SK-N-DZ (cell line): Measurements from ENCODE around the gene CASKIN1. TPM values are rescaled to one million over a fixed set of nuclear protein-coding genes. Genes with fewer than 3 reads are reported as not detected.
"Not testable (repeated sequence)": the region's sequence is repeated elsewhere in the genome, so short reads cannot be mapped to it uniquely, and the experiment has no call there.

Experiments
- DNase-seq: peaks from one replicate; pipeline ENCODE4 v3.0.0-alpha.2; 2015; ENCODE audit warnings: low spot score
- polyA plus RNA-seq, 2 experiments: library from polyadenylated mRNA; depleted of rRNA; stranded (reverse); fragments of >200 nt; gene quantifications; 2 replicates each; pipeline ENCODE4 v1.2.3, GENCODE V29; 2014

Gene CASKIN1, protein sequence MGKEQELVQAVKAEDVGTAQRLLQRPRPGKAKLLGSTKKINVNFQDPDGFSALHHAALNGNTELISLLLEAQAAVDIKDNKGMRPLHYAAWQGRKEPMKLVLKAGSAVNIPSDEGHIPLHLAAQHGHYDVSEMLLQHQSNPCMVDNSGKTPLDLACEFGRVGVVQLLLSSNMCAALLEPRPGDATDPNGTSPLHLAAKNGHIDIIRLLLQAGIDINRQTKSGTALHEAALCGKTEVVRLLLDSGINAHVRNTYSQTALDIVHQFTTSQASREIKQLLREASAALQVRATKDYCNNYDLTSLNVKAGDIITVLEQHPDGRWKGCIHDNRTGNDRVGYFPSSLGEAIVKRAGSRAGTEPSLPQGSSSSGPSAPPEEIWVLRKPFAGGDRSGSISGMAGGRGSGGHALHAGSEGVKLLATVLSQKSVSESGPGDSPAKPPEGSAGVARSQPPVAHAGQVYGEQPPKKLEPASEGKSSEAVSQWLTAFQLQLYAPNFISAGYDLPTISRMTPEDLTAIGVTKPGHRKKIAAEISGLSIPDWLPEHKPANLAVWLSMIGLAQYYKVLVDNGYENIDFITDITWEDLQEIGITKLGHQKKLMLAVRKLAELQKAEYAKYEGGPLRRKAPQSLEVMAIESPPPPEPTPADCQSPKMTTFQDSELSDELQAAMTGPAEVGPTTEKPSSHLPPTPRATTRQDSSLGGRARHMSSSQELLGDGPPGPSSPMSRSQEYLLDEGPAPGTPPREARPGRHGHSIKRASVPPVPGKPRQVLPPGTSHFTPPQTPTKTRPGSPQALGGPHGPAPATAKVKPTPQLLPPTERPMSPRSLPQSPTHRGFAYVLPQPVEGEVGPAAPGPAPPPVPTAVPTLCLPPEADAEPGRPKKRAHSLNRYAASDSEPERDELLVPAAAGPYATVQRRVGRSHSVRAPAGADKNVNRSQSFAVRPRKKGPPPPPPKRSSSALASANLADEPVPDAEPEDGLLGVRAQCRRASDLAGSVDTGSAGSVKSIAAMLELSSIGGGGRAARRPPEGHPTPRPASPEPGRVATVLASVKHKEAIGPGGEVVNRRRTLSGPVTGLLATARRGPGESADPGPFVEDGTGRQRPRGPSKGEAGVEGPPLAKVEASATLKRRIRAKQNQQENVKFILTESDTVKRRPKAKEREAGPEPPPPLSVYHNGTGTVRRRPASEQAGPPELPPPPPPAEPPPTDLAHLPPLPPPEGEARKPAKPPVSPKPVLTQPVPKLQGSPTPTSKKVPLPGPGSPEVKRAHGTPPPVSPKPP (N-terminal part only)
- 4.7 and 4.8 TPM in 2 replicates for polyA plus RNA-seq (2014; cell fraction: cytosol; rRNA removed)
- 28.7 and 32.8 TPM in 2 replicates for polyA plus RNA-seq (2014; cell fraction: nucleus; rRNA removed)

DNA sequence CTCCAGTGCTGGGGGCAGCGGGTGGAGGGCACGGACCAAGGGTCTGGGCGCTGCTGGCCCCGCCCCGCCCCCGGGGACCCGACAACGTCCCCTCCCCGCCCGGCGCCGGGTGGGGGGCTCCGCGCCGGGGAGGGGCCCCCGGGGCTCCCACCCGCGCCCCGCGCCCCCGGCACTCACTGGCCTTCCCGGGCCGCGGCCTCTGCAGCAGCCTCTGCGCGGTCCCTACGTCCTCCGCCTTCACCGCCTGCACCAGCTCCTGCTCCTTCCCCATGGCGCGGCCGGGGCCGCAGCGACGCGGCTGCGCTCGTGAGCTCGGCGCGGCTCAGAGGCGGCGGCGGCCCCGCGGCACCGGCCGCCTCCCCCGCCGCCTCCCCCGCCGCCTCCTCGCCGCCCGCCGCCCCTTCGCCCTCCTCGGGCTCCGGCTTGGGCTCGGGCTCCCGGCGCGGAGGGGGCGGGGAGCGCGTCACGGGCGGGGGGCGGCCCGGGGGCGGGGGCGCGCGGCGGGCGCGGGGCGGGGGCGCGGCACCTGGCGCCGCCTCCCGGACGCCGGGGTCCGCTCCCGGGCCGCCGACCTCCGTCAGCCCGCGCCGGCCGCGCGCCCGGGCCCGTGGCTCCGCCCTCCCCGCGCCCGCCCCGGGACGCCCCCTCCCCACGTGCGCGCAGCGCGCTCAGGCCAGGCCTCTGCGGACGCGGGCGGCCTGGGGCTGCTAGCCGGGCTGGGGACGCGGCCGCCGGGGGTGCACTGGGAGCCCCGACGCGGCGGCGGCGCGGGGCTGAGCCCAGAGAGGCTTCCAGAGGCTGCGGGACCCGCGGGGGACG, at the start of gene CASKIN1:
Gene CASKIN1, minus strand, starts transcription at position 444 of the 819 bp plus-strand sequence. Its CDS starts 173 bp downstream, at position 271.
- no peak for DNase-seq

DNA sequence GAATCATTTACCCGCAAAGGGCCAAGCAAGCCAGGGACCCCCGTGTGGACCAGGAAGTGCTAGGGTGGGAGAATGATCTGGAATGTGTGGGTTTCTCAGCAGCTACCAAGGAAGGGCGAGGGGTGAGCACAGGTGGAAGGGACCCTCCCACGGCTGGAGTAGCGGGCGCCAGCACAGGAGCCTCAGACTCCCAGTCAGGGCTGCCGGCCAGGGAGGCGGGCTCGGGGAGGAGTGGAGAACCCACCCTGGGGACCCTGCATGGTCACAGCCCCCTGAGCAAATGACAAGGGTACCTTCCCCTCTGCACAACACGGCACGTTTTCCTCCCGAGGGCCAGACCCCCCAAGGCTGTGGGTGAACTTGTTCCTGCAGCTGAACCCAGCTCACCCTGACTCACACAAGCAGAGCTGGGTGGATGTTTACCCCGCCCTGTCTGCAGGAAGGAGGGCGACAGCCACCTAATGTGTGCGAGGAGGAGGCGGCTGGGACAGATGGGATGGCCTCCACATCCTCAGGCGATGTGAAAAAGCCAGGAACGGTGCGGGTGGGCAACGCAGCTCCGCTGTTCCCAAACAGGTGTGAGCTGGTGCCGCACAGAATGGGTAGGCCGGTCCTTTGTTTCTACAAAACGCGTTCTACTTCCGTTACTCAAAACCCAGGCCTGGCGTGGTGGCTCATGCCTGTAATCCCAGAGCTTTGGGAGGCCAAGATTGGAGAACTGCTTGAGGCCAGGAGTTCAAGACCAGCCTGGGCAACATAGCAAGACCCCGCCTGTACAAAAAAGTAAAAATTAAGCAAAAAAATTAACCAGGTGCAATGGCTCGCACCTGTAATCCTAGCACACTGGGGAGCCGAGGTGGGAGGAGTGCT, 48.8 kb upstream of the CASKIN1 start:
- no peak for DNase-seq

DNA sequence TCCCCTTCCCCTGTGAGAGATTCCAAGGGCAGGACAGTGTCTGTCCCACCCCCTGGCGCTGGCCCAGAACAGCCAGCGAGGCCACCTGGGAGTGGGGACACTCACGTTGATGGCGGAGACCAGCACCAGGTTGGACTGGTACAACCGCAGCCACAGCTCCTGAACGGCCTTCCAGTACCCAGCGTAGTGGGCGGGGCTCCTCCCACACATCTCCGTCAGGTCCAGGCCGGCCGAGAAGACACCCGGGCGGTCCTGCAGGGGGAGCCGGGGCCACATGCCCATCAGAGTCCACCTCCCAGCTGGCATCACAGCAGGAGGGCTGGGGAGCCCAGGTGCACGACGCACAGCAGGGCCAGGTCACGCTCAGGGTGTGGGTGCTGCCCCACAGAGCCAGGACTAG, 47.9 kb upstream of the CASKIN1 start:
- DNase-seq = no peak

DNA sequence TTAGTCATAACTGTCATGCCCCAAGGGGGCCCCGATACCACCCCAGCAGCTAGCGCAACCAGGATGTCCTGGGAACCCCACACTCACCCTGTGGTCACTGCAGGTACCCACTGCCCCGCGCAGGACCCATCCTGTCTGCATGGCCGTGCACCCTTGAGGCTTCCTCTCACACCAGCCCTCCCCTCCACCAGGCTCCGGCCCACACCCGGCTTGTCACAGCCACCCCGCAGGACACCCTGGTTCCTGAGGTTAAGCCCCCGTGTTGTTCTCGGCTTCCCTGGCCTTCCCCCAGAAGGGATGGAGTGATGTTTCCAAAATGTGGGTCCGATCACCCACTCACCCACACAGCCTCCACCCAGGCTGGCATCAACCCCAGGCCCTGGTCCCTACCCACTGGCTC, 47.4 kb upstream of the CASKIN1 start:
- DNase-seq = no peak

DNA sequence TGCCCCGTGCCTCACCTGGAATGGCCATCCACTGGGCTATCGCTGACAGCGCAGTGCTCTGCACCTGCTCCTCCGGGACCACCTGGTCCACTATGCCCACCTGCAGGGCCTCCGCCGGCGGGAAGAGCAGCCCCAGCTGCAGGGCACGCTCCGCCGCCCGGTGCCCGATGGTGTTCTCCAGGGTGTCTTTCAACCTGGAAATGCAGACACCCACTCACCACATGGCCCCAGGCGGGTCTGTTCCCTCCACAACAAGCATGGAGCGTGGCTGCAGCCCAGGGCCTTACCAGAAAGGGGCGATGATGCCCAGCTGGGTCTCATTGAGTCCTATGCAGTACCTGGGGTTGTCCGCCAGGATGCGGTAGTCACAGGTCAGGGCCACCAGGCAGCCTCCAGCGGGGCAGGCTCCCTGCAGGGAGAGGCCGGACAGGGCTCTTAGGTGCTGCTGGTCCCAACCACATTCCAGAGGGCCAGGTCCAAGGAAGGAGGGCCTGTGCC, 46.7 kb upstream of the CASKIN1 start:
- DNase-seq = no peak

DNA sequence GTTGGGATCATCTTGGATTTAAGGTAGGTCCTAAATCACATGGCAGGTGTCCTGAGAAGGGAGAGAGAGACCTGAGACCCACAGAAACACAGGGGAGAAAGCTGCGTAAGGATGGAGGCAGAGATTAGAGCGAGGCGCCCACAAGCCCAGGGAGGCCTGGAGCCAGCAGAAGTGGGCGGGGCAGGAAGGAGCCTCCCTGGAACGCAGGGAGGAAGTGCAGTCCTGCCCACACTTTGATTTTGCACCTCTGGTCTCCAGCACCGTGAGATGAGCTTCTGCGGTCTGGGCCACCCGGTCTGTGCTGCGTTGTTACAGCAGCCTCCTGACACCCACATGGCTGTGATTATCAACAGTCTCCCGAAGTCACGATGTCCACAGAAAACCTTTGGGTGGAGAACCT, 46.2 kb upstream of the CASKIN1 start:
- DNase-seq = no peak

DNA sequence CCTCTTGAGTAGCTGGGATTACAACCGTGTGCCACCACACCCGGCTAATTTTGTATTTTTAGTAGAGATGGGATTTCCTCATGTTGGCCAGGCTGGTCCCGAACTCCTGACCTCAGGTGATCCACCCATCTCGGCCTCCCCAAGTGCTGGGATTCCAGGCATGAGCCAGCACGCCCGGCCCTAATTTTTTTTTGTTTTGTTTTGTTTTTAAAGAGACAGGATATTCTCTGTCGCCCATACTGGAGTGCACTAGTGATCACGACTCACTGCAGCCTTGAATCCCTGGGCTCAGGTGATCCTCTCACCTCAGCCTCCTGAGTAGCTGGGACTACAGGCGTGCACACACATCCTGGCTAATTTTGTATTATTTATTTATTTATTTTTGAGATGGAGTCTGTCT, 43.9 kb upstream of the CASKIN1 start:
- not testable (repeated sequence) for DNase-seq

DNA sequence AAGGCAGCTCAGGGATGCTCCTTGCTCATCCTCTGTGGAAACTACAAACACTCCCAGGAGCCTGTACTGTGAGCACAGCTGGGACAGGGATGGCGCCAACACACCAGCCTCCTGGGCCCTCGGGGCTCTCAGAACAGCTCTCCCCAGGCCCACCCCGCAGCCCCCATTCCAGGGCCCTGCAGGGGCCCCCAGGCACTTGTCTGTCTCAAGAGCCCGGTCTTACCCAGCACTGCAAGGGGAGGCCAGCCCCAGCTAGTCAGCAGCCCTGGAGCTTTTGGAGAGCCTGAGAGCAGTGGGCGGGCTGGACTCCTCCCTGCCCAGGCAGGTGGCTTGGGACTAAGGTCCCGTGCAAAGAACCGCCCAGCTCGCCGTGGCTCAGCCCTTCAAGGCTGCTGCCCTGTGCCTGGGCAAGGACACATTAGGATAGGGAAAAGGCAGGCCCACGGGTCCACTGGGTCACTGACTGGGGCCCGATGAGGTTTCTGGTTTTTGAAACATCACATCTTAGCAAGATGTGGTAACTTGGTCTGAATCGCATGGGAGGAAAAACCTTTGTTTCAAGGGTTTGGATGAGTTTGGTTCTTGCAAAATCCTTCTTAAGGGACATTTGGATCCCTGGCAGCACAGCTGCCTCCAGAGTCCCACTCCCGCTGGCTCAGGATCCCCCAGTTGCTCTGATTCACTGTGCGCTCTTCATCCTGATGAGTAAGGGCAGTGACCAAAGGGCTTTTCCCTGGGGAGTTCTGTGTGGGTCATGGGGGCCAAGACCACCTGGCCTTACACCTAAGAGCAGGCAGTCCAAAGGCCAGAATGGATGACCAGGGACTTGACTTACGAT, 42.7 kb upstream of the CASKIN1 start:
- DNase-seq = no peak

DNA sequence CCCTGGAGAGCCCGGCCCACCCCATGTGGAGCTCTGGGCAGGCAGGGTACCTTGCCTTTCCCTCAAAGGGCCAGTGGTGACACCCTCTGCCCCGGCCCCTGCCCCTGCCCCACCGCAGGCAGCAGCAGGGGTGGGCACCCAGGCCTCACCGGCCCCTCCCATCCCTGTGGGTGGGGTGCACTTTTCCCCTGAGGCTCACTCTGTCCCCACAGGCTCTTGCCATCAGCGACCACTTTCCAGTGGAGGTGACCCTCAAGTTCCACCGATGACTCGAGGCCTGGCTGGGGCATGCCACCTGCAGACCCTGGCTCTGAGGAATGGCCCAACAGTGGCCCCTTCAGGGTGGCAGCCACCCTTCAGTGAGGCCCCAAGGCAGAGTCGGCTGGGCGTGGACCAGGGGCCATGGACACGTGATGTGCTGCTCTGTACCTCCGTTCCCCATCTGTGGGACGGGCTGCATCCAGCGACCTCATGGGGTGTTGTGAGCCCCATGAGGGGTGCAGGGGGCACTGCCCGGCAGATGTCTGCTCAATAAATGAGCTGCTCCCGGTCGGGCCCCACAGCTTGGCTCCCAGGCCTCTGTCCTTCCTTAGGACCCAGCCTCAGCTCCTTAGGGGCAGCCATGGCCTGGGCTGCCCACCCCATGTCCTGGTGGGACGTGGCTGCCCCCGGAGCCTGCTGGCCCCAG, 41.9 kb upstream of the CASKIN1 start:
- no peak for DNase-seq

DNA sequence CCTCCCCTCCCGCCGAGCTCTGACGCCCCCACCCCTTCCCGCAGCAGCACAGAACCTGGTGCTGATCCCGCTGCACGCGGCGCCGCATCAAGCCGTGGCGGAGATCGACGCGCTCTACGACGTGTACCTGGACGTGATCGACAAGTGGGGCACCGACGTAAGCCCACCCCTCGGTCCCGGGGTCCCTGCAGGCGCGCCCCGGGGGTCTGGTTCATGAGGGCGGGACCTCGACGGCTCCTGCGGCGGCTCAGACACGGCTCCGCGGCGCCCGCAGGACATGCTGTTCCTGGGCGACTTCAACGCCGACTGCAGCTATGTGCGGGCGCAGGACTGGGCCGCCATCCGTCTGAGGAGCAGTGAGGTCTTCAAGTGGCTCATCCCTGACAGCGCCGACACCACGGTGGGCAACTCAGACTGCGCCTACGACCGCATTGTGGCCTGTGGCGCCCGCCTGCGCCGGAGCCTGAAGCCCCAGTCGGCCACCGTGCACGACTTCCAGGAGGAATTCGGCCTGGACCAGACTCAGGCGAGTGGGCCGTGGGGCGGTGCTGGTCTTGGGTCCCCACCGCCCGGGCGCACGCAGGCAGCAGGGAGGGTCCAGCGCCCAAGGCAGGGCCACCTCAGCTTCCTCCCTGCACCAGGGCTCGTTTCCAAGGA, 41.2 kb upstream of the CASKIN1 start:
- no peak for DNase-seq

DNA sequence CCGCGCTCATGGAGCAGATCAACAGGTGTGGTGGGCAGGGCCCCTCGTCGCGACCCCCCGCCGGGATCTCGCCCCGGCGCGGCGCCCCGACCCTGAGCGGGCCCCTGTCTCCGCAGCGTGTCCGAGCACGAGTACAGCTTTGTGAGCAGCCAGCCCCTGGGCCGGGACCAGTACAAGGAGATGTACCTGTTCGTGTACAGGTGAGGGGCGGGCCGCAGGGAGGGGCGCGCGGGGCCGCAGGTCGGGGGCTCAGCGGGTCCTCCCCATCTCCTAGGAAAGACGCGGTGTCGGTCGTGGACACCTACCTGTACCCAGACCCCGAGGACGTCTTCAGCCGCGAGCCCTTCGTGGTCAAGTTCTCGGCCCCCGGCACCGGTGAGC, 40.7 kb upstream of the CASKIN1 start:
- no peak for DNase-seq

DNA sequence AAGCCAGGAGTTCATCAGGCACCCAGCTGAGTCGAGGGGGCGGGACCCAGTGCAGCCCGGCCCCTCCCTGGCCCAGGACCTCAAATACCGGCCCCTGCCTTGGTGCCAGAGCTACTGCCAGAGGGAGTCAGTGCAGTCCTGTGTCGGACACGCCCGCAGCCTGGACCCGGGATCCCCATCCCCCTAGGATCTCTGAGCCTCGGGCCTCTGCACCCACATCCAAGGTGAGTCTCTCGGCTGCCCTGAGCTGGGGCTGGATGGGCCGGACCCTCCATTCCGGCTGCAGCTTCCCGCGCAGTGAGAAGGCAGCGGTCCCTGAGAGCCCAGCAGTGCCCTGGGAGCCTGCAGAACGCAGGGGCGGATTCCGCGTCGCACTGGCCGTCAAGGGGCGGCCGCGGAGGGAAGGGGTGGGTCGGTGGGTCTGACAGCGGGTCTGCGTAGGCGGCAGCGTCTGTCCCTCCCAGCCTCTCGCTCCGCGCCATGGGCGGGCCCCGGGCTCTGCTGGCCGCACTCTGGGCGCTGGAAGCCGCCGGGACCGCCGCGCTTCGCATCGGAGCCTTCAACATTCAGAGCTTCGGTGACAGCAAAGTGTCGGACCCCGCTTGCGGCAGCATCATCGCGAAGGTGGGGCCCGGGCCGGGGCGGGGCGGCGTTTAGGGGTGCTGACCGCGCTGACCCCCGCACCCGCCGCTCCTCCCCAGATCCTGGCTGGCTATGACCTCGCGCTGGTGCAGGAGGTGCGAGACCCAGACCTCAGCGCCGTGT, 40.1 kb upstream of the CASKIN1 start, which contains the start of gene DNASE1L2:
Gene DNASE1L2, plus strand, starts transcription at position 108 of the 765 bp plus-strand sequence. Its CDS starts 373 bp downstream, at position 481.
- no peak for DNase-seq

DNA sequence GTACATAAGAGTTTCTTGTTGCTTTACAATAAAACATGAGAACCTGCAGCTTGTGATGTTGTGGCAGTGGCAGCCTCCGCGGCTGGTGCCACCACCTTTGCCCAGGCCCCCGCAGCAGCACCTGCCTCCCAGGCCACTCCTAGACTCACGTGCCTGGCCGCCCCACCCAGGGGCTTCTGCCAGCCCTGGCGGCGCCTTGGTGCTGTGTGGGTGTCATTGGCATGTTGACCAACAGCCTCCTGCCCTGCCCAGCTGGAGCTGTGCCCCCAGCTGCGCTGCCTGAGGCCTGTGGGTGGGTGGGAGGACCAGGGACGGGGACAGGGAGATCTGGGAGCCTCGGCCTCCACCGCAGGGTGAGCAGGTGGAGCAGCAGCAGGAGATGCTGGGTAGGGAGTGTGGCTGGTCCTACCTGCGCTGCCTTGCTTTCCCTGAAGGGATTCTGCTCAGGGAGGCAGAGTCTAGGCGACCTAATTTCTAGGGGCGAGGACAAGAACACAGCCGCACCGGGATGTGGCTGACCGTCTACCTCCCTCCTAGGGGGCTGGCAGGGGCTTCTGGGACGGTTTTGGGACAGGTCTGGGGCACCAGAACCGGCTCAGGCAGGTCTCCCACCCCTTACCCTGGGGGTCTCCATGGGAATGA, 39.4 kb upstream of the CASKIN1 start:
- DNase-seq = no peak

DNA sequence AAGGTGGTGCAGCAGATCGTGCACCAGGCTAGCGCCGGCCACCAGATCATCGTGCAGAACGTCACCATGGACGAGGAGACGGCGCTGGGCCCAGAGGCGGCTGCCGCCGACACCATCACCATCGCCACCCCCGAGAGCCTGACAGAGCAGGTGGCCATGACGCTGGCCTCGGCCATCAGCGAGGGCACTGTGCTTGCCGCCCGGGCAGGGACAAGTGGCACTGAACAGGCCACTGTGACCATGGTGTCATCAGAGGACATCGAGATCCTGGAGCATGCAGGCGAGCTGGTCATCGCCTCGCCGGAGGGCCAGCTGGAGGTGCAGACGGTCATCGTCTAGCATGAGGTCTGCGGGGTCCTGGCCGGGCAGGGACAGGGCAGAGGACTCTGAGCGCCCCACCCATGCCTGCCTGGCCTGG, 38.8 kb upstream of the CASKIN1 start:
- DNase-seq = no peak

DNA sequence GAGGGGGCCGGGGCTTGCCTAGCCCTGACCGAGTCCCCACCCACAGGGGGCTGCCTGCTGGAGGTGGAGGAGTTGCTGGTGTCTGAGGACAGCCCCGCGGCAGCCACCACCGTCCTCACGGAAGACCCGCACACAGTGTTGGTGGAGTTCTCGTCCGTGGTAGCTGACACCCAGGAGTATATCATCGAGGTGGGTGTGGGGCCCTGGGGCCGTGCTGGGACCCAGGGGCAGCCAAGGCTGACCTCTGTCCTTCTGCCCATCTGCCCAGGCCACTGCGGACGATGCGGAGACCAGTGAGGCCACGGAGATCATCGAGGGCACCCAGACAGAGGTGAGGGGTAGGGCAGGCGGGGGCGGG, 38.4 kb upstream of the CASKIN1 start:
- no peak for DNase-seq
